HG03571 (cell line): Measurements from ENCODE around the gene TBCD.

ENCODE experiments used
- ATAC-seq: cut with Tn5 transposase; IDR thresholded peaks from one replicate; pipeline ENCODE4 v1.9.1; 2021; ENCODE audit not compliant: unreplicated experiment

TBCD gene

DNA sequence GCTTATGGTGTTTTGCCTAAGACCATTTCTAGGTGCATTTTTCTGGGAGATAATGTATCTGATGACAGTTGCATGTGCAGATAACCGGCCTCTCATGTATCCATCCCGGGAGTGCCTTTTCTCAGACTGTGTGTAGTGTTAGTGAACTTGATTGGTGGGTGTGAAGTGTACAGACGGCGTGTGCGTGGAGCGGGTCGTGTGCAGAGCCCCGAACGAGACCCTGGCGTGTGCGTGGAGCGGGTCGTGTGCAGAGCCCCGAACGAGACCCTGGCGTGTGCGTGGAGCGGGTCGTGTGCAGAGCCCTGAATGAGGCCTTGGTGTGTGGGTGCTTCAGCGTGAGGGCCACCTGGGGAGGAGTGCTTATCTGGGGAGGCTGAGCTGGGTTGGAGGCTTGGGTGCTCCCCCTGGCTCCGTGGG, 116.9 kb downstream of the TBCD start:
- no peak for ATAC-seq

DNA sequence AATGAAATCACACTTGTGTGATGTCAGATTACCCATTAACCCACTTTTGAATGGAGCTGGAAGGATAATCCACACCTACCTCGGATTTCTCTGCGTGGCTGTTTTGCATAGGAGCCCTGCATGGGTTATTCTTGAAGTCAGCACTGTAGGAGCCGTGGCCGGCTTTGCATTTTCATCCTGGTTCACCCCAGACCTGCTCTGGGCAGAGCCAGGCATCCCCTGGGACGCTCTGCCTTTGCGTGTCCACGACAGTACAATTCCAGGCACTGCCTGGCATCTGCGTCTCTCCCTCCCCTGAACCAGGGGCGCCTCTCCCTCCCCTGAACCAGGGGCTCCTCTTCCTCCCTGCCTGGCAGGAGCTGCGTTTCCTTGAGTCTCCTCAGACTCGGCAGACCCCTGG, 117.7 kb downstream of the TBCD start:
- no peak for ATAC-seq

DNA sequence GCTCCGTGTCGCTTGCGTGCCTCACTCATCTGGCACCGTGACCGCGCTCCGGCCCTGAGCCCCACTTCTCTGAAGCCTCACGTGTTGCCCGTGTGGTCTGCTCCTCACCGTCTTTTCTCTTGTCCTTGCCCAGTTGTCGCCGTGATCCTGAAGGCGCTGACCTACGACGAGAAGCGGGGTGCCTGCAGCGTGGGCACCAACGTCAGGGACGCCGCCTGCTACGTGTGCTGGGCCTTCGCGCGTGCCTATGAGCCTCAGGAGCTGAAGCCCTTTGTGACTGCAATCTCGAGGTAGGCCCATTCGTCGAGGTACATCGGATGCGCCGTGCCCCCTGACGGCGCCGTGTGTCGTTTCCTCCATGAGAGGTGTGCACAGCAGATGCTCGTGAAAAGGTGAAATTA, 118.2 kb downstream of the TBCD start:
- ATAC-seq: no peak

DNA sequence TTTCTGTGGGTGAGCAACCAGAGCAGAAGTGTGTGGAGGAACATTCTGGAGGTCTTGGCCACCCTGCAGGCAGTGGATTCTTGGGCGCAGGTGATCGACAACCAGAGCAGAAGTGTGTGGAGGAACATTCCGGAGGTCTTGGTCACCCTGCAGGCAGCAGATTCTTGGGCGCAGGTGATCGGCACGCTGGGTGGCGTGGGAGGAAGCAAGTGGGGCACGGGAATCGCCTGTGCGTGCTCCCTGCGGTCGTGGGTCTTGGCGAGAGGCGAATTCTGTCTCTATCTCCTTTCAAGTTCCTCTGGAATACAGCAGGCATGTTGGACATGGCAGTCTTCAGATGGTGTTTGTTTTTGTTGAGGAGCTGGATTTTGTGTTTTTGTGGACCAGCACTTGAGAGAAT, 118.7 kb downstream of the TBCD start:
- ATAC-seq: no peak

DNA sequence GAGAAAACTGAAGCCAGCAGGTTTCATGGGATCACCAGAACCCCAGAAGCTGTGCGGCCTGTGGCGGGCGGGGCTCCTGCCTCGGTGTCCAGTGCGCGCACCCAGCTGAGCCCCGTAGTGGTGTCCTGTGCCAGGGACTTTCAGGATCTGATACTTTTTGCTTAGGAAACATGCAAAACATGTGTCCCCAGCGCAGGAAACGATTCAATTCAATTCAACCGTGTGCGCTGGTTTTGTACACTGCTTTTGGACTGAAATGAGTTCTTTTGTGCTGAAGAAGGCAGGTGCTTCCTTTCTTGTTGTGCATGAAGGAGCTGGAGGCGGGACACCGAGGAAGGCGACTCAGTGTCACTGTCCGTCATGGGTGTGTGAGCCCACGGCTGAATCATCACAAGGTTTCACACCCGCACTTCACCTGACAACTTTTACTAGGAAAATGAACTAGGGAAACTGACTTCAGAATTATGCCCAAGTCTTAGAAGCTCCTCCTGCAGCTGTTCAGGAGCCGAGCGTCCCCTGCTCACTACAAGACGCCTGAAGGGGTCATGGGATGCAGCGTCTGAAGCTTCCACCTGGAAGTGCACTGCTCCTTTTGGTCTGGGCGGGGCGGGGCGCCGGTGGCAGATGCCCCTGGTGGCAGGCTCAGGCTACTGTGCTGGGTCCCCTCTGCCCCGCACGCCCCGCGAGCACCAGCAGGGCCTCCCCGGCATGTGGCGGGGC, 119.4 kb downstream of the TBCD start:
- ATAC-seq: peak; percentile 67

DNA sequence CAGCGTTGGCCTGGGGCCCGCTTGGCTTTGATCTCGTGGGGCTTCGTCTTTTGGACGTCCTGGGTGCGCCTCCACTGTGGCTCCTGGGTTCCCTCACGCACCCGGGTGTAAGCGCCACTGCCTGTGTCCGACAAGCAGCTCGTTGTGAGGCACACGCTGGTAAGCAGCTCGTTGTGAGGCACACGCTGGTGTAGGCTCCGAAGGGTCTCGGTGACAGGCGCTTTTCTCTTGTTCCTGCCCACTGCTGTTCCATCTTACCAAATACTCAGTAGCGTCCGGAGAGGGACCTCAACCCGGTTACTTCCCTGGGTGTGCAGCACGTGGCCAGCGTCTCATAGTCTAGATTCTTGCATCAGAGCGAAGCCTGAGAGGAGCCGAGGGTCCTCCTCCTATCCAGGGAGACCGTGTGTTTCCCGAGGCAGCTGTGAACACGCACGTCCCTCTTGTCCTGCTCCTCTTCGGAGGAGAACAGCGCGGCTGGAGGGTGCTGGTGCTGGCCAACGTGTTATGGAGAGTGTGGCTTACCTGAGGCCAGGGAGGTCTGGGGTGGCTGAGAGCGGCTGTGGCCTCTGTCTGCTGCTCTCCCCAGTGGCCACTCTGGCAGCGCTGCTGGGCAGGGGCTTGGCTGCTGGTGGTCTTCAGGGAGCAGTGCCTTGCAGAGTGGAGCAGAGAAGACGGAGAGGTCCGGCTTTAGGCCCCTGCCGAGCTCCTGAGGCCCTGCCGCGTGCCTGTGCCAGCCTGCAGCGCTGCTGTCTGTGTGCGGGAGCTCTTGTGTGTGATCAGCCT, 120.1 kb downstream of the TBCD start:
- ATAC-seq: no peak

DNA sequence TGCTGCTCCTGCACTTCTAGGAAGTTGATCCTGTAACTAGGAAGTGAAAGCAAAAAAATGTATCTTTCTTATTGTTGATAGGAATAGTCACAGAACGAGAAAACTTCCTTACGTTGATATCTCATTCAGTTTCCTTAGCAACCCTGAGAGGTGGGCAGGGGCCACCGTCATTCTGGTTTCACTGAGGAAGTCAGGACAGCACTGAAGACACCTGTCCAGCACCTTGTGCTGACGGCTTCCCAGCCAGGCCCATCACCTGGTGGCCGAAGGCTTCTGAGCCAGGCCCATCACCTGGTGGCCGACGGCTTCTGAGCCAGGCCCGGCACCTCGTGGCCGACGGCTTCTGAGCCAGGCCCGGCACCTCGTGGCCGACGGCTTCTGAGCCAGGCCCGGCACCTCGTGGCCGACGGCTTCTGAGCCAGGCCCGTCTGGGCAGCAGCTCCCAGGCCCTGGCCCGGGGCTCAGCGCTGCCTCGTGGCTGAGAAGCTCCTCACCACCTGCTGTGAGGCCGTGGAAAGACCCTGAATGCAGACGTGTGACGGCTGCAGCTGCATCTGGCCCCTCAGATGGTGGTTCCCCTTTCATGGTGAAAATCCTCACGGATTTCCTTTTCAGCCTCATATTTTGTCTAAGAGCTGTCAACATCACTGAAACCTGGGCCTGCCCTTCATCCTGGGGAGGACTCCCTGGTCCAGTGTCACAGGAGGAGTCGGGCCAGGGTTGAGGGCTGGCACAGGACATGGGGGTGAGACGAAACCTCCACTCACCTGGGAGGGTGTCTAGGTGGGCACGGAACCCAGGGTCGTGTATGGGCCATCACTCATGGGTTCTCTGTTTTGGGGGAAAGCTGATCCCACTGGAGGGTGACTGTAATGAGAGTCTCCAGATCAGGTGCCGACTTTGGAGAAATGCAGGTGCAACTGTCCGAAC, 121.0 kb downstream of the TBCD start:
- no peak for ATAC-seq

DNA sequence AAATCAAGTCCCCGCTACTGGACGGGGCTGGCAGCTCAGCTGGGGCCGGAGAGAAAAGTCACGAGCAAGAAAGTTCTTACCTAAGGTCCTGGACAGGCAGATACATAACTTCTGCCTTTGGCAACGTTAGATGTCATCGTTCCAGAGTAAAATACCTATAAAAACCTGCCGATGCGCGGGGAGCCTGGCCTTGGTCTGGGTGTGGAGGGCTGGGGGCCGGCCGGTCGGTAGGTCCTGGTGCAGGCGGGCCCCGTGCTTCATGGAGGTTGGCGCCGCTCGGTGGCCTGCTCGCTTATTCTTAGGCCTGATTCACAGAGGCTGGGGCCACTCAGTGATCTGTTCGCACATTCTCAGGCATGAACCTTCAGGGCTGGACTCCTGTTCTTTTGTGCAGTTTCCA, 121.7 kb downstream of the TBCD start:
- ATAC-seq: no peak

DNA sequence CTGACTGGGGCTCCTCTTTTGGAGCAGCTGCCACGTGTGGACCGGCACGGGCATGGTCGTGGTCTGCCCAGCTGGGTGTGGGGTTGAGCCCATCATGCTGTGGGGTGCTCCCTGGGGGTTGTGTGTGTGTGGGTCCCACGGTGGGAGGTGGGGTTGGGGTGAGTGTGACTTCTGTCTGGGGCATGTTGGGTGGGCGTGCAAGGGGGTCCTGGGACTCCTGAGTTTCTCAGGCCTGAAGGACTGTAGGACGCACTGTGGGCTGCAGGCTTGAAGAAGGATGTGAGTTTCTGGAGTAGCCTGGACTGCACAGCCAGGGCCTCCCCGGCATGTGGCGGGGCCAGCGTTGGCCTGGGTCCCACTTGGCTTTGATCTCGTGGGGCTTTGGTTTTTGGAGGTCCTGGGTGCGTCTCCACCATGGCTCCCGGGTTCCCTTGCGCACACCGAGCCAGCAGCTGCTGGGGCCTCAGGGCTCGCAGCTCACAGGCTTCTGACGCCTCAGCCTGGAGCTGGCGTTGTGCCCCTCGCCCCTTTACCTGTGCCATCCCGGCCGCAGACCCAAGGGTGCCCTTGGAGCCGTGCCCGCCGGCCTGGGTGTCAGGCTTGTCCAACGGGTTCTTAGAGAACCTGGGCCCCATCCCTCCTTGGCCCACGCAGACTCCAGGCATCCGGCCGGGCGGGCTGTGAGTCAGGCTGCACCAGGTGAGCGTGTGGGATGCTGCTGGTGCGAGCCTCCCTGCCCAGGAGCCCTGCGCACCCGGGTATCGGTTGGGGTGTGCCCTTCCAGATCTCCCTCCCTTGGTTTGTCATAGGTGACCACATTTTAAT, 122.4 kb downstream of the TBCD start:
- no peak for ATAC-seq

DNA sequence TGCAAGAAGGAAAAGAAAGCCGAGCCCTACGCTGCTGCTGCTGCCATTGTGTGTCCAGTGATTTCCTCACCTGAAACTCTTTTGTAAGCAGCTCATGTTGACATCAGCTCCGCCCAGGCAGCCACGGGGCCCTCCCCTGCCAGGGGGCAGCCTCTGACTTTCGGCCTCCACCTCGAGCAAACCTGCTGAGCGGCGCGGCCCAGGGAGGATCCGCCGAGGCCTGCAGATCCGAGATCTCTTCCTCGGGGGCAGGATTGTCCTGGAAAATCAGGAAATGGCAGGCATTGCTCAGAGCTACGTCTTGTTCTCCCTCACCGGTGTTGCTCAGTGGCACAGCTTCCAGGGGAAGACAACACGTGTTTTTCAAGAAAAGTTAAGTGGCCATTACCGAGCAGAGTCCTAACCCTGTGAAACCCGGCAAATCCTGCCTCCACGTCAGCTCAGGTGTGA, 123.6 kb downstream of the TBCD start:
- no peak for ATAC-seq

DNA sequence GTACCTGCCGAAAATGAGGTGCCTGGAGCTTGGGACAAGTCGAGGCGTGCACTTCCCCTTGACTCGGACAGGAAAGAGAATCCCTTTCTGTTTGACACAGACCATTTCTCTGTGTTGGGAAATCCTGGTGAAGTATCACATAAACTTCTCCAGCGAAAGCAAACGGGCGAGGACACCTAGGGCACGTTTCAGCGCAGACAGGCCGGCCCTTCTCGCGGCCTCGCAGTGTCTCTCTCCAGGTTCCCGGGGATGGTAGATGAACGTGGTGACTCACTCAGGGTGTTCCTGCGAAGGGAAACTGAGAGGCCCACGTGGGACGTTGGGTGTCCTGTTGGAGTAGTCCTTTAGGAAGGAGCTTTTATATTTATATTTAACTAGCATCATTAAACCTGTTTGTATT, 124.3 kb downstream of the TBCD start:
- ATAC-seq: no peak

DNA sequence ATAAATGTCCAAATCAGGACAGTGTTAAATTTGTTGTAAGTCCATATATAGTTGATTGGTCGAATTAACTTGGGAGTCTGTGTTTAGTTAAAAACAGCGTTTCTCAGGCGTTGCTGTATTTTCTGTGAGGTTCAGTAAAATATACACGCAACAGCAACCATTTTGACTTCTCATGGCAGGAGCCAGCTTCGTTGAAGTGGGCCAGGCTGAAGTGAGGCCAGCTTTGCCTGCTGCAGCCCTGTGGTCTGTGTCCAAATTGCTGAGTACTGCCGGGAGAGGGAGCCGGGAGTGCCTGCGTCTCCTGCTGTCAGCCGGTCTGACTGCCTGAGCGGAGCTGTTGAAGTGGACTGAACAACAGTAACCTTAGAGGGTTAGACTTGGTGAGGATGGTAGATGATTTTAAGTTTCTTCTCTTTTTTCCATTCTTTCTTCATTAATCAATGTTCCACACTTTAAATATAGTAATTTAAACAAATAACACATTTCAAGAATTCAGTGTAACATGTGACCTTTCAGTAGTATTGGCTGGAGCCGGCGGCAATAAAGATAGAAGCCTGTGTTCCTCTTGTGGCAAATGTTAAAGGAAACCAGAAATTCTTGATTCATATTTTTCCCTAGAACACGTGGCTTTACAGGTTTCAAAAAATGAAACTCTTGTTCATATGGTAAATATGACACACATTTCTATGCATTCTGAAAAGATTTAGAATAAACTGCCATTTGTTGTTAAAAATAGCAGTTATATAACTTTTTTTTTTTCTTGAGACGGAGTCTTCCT, 124.9 kb downstream of the TBCD start:
- no peak for ATAC-seq

DNA sequence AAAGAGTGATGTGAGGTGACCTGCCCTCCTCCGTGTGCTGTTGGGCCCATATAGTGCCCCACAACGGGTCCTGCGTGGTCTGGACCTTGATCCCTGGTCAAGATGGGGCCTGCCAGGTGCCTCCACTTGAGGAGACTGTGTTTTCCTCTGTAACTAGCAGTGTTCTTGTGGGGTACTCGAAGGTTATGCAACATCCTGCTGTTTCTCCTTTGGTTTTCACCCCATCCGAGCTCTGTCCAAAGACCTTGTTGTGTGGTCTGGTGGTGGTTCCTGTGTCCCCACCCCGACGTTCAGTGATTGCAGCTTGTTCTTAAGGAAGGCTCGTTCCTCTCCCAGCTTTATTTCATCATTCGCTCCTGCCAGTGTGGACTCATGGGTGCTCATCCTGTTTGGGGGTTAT, 126.7 kb downstream of the TBCD start:
- no peak for ATAC-seq

DNA sequence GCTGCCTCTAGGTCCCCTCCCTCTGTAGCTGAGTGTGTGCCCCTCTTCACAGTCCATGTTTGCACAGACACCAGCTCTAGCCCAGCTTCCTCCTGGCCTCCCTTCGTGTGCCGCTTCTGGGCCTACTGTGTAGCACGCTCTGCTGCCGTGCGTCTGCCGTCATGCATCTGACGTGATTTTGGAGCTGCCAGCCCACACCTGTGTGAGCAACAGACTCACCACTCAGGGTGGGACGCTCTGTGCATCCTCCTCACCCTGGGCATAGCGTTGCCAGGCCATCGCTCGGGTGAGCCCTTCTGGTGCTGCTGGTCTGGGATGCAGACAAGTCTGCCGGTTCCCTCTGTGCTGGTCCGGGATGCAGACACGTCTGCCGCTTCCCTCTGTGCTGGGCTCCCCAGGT, 127.4 kb downstream of the TBCD start:
- ATAC-seq: no peak

DNA sequence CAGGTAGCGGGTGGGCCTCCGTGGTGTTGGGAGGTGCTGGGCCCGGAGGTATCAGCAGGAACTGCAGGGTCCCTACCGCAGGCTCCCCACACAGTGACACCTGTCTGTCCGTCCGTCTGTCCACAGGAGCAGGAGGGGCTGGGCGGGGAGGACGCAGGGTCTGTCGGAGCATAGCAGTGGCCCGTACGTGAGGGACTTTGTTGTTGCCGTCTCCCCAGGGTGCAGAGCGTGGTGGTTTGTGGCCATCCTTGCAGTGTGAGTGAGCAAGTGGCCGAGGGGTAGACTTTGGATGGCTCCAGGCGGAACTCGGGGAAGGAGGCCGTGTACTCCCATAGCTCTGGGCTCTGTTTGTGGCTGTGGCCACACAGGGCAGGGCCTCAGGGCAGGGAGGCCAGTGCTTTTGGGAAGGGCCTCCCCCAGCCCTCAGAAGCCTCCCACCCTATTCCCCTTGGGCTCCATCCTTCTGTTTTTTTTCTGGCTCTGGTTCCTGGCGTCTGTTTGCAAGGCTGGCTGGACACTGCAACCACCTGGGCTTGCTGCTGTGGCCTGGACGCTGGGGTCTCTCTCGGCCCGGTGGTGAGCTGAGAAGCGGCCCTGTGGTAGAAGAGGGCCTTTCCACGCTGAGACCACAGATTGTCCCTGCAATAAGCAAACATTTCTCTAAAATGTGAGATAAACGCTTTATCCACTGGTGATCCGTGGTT, 128.9 kb downstream of the TBCD start:
- ATAC-seq: no peak

DNA sequence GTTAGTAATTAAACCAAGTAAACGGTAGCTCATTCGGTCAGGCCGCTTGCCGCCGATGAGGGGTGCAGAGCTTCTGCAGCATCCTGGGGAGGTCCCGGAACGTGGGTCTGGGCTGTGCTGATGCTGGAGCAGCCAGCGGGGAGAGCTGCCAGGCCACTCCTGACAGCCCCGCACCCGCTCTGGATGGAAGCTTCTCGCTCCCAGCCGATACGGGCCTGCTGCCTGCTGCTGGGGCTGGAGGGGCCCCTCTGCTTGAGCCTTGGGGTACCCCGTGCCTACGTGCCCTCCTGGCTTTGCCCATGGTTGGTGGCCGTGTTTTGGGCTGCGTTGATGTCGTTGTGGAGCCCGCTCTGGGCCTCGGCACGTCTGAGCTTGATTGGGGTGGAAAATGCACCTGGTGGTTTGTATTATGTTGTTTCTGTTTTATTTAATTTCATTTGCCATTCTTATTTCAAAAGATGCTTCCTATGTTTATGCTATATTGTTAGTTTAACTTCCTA, 129.5 kb downstream of the TBCD start:
- no peak for ATAC-seq

DNA sequence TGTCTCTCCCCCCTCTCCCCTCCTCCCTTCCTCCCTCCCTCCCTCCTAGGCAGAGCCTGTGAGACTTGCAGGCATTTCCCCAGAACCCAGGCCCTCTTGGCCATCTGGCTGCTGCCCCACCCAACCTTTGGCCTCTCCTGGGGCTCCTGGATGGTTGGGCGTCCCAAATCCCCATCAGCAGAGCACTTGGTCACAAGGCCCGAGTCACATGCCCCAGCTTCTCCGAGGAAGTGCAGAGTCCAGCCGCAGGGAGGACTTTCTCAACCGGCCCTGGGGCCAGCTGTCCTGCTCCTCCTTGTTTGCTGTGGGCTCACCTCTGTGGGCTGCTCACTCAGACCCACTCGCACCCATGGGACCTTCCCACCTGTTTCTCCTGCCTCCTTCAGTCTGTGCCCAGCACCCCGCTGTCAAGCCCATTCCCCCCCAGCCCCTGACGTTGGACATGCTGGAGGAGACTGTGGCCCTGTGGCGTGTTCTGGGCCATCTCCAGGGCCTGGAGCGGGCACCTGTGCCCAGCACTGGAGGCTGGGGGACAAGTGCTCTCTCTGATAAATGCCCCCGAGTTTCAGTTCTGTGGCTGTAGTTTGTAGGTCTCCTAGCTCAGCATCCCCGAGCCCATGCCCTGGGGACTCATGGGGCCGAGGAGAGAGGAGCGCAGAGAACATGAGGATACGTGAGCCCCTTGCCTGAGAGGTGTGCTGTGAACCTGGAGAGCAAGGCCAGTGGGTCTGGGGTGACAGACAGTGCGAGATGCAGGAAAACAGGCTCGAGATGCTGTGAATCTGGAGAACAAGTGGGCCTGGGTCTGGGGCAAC, 130.2 kb downstream of the TBCD start:
- no peak for ATAC-seq

DNA sequence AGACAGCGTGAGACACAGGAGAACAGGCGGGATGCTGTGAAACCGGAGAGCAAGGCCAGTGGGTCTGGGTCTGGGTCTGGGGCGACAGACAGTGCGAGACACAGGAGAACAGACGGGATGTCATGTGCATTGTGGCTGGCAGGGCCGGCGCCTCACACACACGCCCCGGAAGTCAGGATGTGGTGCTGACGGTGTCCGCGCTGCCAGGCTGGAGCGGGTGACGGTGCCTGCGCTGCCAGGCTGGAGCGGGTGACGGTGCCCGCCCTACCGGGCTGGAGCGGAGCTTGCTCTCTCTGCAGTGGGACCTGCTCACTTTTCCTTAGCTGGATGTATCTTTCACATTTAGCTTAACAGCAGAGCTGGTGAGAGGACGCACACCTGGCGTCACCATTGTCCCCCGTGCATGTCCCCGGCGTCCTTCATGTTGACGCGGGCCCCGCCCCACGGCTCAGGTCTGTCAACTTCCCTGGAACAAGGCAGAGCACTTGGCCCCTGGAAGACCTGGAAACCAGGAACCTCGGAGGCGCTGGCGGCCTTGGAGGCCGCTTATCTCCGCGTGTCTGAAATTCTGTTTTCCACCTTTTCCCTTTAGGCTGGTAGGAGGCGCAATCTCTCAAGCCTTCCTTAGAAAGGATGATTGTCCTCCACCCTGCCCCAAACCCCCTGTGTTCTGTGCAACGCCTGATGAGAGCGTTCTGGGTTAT, 131.0 kb downstream of the TBCD start:
- no peak for ATAC-seq
